ENCODE data around the gene CSNK2A1.
"Not testable (repeated sequence)": the region's sequence is repeated elsewhere in the genome, so short reads cannot be mapped to it uniquely, and the experiment has no call there.

Gene CSNK2A1

GRCh38 chr20:536426-537010 lies 7.1 kb downstream of the CSNK2A1 start:
- no peak for DNase-seq (ENCODE audit: insufficient read length, low spot score)
- no peak for FAIRE-seq

GRCh38 chr20:535958-536357 lies 7.6 kb downstream of the CSNK2A1 start:
- DNase-seq (ENCODE audit: insufficient read length, low spot score) (no peak), FAIRE-seq (no peak)

GRCh38 chr20:533526-533925 lies 10.1 kb downstream of the CSNK2A1 start:
- no peak for FAIRE-seq
- DNase-seq (ENCODE audit: insufficient read length, low spot score): no peak

GRCh38 chr20:532530-532929 lies 11.1 kb downstream of the CSNK2A1 start:
- DNase-seq (ENCODE audit: insufficient read length, low spot score) (no peak), FAIRE-seq (no peak)

GRCh38 chr20:531608-532007 lies 12.0 kb downstream of the CSNK2A1 start:
- DNase-seq (ENCODE audit: insufficient read length, low spot score): no peak

GRCh38 chr20:530321-530720 lies 13.3 kb downstream of the CSNK2A1 start:
- FAIRE-seq: no peak

More at GRCh38 chr20:531608-532007, 12.0 kb downstream of the CSNK2A1 start:
- FAIRE-seq: no peak

GRCh38 chr20:528923-529604 lies 14.5 kb downstream of the CSNK2A1 start:
- no peak for DNase-seq (ENCODE audit: insufficient read length, low spot score)
- no peak for FAIRE-seq

More at GRCh38 chr20:530321-530720, 13.3 kb downstream of the CSNK2A1 start:
- DNase-seq (ENCODE audit: insufficient read length, low spot score): no peak

GRCh38 chr20:527571-527886 lies 16.1 kb downstream of the CSNK2A1 start:
- no peak for DNase-seq (ENCODE audit: insufficient read length, low spot score)
- FAIRE-seq: no peak

- DNase-seq (ENCODE audit: insufficient read length, low spot score): no peak
- FAIRE-seq: no peak
Observed at GRCh38 chr20:521860-522259, 21.7 kb downstream of the CSNK2A1 start.

GRCh38 chr20:519999-520398 lies 23.6 kb downstream of the CSNK2A1 start:
- DNase-seq (ENCODE audit: insufficient read length, low spot score) (no peak), FAIRE-seq (no peak)

- FAIRE-seq (no peak), DNase-seq (ENCODE audit: insufficient read length, low spot score) (no peak)
Observed at GRCh38 chr20:517221-517620, 26.4 kb downstream of the CSNK2A1 start.

- FAIRE-seq: no peak
- no peak for DNase-seq (ENCODE audit: insufficient read length, low spot score)
Observed at GRCh38 chr20:516799-517198, 26.8 kb downstream of the CSNK2A1 start.

GRCh38 chr20:515696-516095 lies 27.9 kb downstream of the CSNK2A1 start:
- DNase-seq (ENCODE audit: insufficient read length, low spot score) (no peak), FAIRE-seq (no peak)

GRCh38 chr20:513429-513828 lies 30.2 kb downstream of the CSNK2A1 start:
- DNase-seq (ENCODE audit: insufficient read length, low spot score) (no peak), FAIRE-seq (no peak)

- not testable (repeated sequence) for FAIRE-seq; DNase-seq (ENCODE audit: insufficient read length, low spot score)
Observed at GRCh38 chr20:510328-511057, 33.1 kb downstream of the CSNK2A1 start.

GRCh38 chr20:508364-508787 lies 35.2 kb downstream of the CSNK2A1 start:
- FAIRE-seq: not testable (repeated sequence)

GRCh38 chr20:507761-508332 lies 35.7 kb downstream of the CSNK2A1 start:
- no peak for FAIRE-seq
- DNase-seq (ENCODE audit: insufficient read length, low spot score): no peak

More at GRCh38 chr20:508364-508787, 35.2 kb downstream of the CSNK2A1 start:
- DNase-seq (ENCODE audit: insufficient read length, low spot score): not testable (repeated sequence)

GRCh38 chr20:507006-507758 lies 36.4 kb downstream of the CSNK2A1 start:
- no peak for DNase-seq (ENCODE audit: insufficient read length, low spot score)
- no peak for FAIRE-seq

- FAIRE-seq (no peak), DNase-seq (ENCODE audit: insufficient read length, low spot score) (no peak)
Observed at GRCh38 chr20:504632-505075, 38.9 kb downstream of the CSNK2A1 start.

GRCh38 chr20:503048-503737 lies 40.4 kb downstream of the CSNK2A1 start:
- FAIRE-seq (no peak), DNase-seq (ENCODE audit: insufficient read length, low spot score) (no peak)
